ENCODE data around the gene DCLK2. TPM values are rescaled to one million over a fixed set of nuclear protein-coding genes. Genes with fewer than 3 reads are reported as not detected.

DCLK2 gene
- total RNA-seq (2022; extraction: Qiagen RNA extraction) = 6.9 to 9.4 TPM (median 7.4 TPM) in 5 replicates

GRCh38 chr4:150078041-150078578 is at the start of gene DCLK2:
Gene DCLK2 (plus strand): TSS chr4:150078445. CDS start chr4:150079028, 583 bp downstream.

